DND-41 (cell line): ENCODE measurements around the gene ABCA10.

Experiments
- CTCF ChIP-seq: IDR thresholded peaks from 2 replicates; pipeline ENCODE4 v1.5.1; 2012; ENCODE audit warnings: borderline replicate concordance, low read length, moderate library complexity, mild to moderate bottlenecking; ENCODE audit not compliant: poor library complexity, severe bottlenecking; ENCODE audit errors: extremely low read depth
- EZH2 ChIP-seq: IDR thresholded peaks from 3 replicates; pipeline ENCODE4 v1.6.1; 2012; ENCODE audit warnings: borderline replicate concordance, low read depth, mild to moderate bottlenecking, moderate library complexity, low read length, inconsistent platforms; ENCODE audit not compliant: severe bottlenecking

DNA sequence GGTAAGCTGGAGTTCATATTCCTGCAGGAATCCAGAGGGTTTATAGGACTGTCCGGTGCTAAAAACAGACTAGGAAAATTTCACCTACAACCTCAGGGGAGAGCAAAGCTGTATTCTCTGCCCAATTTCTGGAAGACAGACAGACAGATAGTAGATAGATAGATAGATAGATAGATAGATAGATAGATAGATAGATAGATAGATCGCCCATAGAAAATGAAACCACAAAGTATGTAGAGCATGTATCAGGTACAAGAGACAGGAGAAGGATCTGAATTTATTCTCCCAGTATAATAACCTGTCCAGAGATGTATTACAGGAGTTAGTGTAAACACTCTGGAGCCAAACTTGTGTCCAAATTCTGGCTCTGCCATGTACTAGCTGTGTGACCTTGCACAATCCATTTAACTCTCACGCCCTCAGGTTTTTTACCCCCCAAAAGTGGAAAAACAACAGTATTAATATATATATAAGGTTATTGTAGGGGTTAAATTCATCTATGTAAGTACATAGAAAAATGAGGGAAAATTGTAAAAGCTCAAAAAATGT is 84.9 kb downstream of the ABCA10 start:
- TF ChIP-seq CTCF: no peak
- TF ChIP-seq EZH2: no peak
